ENCODE data around the gene FNDC3B.

The FNDC3B gene

DNA sequence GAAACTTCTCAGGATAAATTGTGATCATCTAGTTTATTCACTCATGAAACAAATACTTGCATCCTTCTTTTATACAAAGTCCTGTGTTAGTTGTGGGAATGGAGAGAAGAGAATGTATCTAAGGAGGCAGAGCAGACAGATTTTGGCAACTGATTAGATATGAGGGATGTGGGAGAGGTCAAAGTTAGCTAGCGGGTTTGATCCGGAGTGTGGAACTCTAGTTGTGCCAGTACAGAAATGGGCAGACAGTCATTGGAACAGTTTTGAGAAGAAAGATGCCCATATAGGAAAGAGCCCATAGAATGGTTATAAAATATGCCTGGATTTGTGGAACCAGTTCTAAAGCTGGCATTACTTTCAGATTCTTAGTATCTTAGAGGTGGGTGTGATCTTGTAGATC lies 141.1 kb downstream of the FNDC3B start:
- Histone ChIP-seq H3K9me2 (replicated peaks; ENCODE audit: insufficient read depth, low read length) (no peaks in the 10 kb centered on the region), H3F3A (ENCODE audit: insufficient read depth) (no peaks in the 10 kb centered on the region), H3K9me3 (ENCODE audit: insufficient read depth, low read length) (no peaks in the 10 kb centered on the region), H3K27me3 (ENCODE audit: low read length) (no peaks in the 10 kb centered on the region), H3K27ac (ENCODE audit: low read depth, low read length) (no peak overlapping the region), H3K4me2 (ENCODE audit: low read depth, low read length, poor library complexity, severe bottlenecking) (no peak overlapping the region), H3K4me3 (ENCODE audit: insufficient read depth, low read length, poor library complexity, severe bottlenecking) (no peak overlapping the region), H3K79me2 (ENCODE audit: insufficient read depth, low read length) (no peaks in the 10 kb centered on the region), H3K36me3 (ENCODE audit: low read length) (no peaks in the 10 kb centered on the region), H2AFZ (ENCODE audit: low read depth, low read length, severe bottlenecking) (no peak overlapping the region), H4K20me1 (ENCODE audit: low read depth, low read length) (no peaks in the 10 kb centered on the region), H3K9ac (ENCODE audit: low read length) (no peak overlapping the region)
- no peak for TF ChIP-seq EZH2phosphoT487 (conservative IDR thresholded peaks at IDR 0.05; ENCODE audit: low read length)
- TF ChIP-seq, protein P1, sequence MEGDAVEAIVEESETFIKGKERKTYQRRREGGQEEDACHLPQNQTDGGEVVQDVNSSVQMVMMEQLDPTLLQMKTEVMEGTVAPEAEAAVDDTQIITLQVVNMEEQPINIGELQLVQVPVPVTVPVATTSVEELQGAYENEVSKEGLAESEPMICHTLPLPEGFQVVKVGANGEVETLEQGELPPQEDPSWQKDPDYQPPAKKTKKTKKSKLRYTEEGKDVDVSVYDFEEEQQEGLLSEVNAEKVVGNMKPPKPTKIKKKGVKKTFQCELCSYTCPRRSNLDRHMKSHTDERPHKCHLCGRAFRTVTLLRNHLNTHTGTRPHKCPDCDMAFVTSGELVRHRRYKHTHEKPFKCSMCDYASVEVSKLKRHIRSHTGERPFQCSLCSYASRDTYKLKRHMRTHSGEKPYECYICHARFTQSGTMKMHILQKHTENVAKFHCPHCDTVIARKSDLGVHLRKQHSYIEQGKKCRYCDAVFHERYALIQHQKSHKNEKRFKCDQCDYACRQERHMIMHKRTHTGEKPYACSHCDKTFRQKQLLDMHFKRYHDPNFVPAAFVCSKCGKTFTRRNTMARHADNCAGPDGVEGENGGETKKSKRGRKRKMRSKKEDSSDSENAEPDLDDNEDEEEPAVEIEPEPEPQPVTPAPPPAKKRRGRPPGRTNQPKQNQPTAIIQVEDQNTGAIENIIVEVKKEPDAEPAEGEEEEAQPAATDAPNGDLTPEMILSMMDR (IDR thresholded peaks at IDR 0.05; ENCODE audit: insufficient read depth, low read length, poor library complexity, severe bottlenecking): no peak

DNA sequence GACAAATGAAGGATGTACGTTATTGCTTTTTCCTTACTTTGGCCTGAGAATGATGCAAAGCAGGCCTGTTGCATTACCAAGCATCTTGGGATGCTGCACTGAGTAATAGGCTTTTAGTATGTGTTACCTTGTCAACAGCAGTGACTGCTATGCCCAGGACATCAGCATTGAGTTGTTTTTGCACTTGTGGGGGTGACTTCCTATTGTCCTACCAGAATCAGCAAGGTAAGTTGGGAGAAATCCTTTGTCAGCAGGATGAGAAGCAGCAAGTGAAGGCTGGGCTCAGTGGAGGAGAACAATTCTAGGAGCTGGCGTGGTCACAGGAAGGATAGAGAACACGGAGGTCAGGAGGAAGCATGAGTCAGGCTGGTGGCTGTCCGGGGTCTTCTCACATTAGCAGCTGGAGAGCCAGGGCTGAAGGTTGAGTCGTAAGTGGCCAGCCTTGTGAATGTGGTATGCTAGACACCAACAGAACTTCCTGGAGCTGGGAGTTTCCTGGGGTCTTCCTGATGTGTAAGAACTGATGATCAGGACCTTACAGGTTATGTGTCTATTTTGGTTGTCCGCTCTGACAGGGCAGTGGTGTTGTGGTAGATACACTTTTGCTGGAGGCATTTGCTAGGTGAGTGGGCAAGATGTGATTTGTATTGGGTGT lies 142.7 kb downstream of the FNDC3B start:
- Histone ChIP-seq H3K79me2 (ENCODE audit: insufficient read depth, low read length) (no peaks in the 10 kb centered on the region), H4K20me1 (ENCODE audit: low read depth, low read length) (no peaks in the 10 kb centered on the region), H3K9me2 (replicated peaks; ENCODE audit: insufficient read depth, low read length) (no peaks in the 10 kb centered on the region), H3K9ac (ENCODE audit: low read length) (no peak overlapping the region), H2AFZ (ENCODE audit: low read depth, low read length, severe bottlenecking) (no peak overlapping the region), H3K4me2 (ENCODE audit: low read depth, low read length, poor library complexity, severe bottlenecking) (no peak overlapping the region), H3F3A (ENCODE audit: insufficient read depth) (no peaks in the 10 kb centered on the region), H3K27me3 (ENCODE audit: low read length) (no peaks in the 10 kb centered on the region), H3K27ac (ENCODE audit: low read depth, low read length) (no peak overlapping the region), H3K4me3 (ENCODE audit: insufficient read depth, low read length, poor library complexity, severe bottlenecking) (no peak overlapping the region), H3K9me3 (ENCODE audit: insufficient read depth, low read length) (no peaks in the 10 kb centered on the region), H3K36me3 (ENCODE audit: low read length) (no peaks in the 10 kb centered on the region)
- TF ChIP-seq, protein P1 (IDR thresholded peaks at IDR 0.05; ENCODE audit: insufficient read depth, low read length, poor library complexity, severe bottlenecking): no peak
- no peak for TF ChIP-seq EZH2phosphoT487 (conservative IDR thresholded peaks at IDR 0.05; ENCODE audit: low read length)

DNA sequence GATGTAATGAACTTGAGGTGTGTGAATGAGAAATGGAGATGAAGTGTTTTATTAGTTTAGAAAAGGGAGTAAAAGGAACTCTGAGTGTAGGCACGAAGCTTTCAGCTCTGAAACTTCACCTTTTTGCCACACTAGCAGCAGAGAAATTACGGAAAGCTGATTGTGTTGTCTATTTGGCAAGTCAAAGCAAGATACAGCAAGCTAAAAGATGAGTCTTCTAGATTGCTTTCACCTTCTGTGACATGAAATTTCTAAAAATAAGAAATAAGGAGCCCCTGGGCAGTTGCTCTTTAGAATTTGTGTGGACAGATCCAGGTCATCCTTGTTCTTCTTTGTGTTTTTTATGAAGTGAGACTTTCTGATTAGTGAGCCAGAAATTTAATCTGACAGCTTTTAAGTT lies 143.4 kb downstream of the FNDC3B start:
- no peak overlapping the region for H3K4me3 ChIP-seq (ENCODE audit: insufficient read depth, low read length, poor library complexity, severe bottlenecking)
- no peaks in the 10 kb centered on the region for H3K79me2 ChIP-seq (ENCODE audit: insufficient read depth, low read length)
- no peaks in the 10 kb centered on the region for H3K9me3 ChIP-seq (ENCODE audit: insufficient read depth, low read length)
- no peaks in the 10 kb centered on the region for H3F3A ChIP-seq (ENCODE audit: insufficient read depth)
- no peak overlapping the region for H3K4me2 ChIP-seq (ENCODE audit: low read depth, low read length, poor library complexity, severe bottlenecking)
- TF ChIP-seq, protein P1 (IDR thresholded peaks at IDR 0.05; ENCODE audit: insufficient read depth, low read length, poor library complexity, severe bottlenecking): no peak
- TF ChIP-seq EZH2phosphoT487 (conservative IDR thresholded peaks at IDR 0.05; ENCODE audit: low read length): no peak
- H3K9me2 ChIP-seq (replicated peaks; ENCODE audit: insufficient read depth, low read length): no peaks in the 10 kb centered on the region
- H3K27me3 ChIP-seq (ENCODE audit: low read length): no peaks in the 10 kb centered on the region
- no peaks in the 10 kb centered on the region for H4K20me1 ChIP-seq (ENCODE audit: low read depth, low read length)
- no peak overlapping the region for H3K27ac ChIP-seq (ENCODE audit: low read depth, low read length)
- H3K36me3 ChIP-seq (ENCODE audit: low read length): no peaks in the 10 kb centered on the region
- no peak overlapping the region for H2AFZ ChIP-seq (ENCODE audit: low read depth, low read length, severe bottlenecking)
- no peak overlapping the region for H3K9ac ChIP-seq (ENCODE audit: low read length)

Measured in SU-DHL-6 (cell line).